HepG2 (cell line): ENCODE results near the gene STEAP1B. TPM values are rescaled to one million over a fixed set of nuclear protein-coding genes. Genes with fewer than 3 reads are reported as not detected.
A peak's percentile ranks its signal among the peaks of the same experiment; 100 is the strongest.

ENCODE experiments used
- CC2D1A ChIP-seq: sonication (generic); formaldehyde crosslinking; IDR thresholded peaks from 2 replicates; pipeline ENCODE4 v1.8.1; 2023; ENCODE audit warnings: mild to moderate bottlenecking, missing genetic modification reagents
- CHD4 ChIP-seq: fragments of 200-600 bp; sonication (generic); IDR thresholded peaks from 2 replicates; pipeline ENCODE4 v1.7.0; 2017; ENCODE audit warnings: mild to moderate bottlenecking, low read length, borderline replicate concordance
- DMAP1 ChIP-seq: IDR thresholded peaks from 2 replicates; pipeline ENCODE4 v1.6.1; 2016
- HOXA3 ChIP-seq: sonication (generic); formaldehyde crosslinking; IDR thresholded peaks from 2 replicates; pipeline ENCODE4 v1.5.0; 2020; ENCODE audit warnings: missing genetic modification reagents
- KLF13 ChIP-seq: sonication (generic); formaldehyde crosslinking; IDR thresholded peaks from 2 replicates; pipeline ENCODE4 v1.4.0; 2020; ENCODE audit warnings: mild to moderate bottlenecking, missing genetic modification reagents
- MAFG ChIP-seq: sonication (generic); formaldehyde crosslinking; IDR thresholded peaks from 2 replicates; pipeline ENCODE4 v1.5.1; 2020; ENCODE audit warnings: mild to moderate bottlenecking, missing genetic modification reagents
- PAF1 ChIP-seq: IDR thresholded peaks from 2 replicates; pipeline ENCODE4 v1.6.1; 2016; ENCODE audit warnings: missing genetic modification reagents, missing compliant biosample characterization
- SALL1 ChIP-seq: sonication (generic); formaldehyde crosslinking; IDR thresholded peaks from 2 replicates; pipeline ENCODE4 v1.8.0; 2022; ENCODE audit warnings: mild to moderate bottlenecking, missing genetic modification reagents
- SP5 ChIP-seq: IDR thresholded peaks from 2 replicates; pipeline ENCODE4 v1.6.1; 2016; ENCODE audit warnings: low read depth, borderline replicate concordance
- STAT6 ChIP-seq: sonication (generic); formaldehyde crosslinking; IDR thresholded peaks from 2 replicates; pipeline ENCODE4 v1.4.0; 2020; ENCODE audit warnings: missing genetic modification reagents, mild to moderate bottlenecking, borderline replicate concordance
- ZBTB49 ChIP-seq: sonication (generic); formaldehyde crosslinking; IDR thresholded peaks from 2 replicates; pipeline ENCODE4 v1.4.0; 2020; ENCODE audit warnings: missing genetic modification reagents, borderline replicate concordance
- ZKSCAN5 ChIP-seq: sonication (generic); formaldehyde crosslinking; IDR thresholded peaks from 2 replicates; pipeline ENCODE4 v1.5.1; 2020; ENCODE audit warnings: mild to moderate bottlenecking, missing genetic modification reagents
- ZKSCAN8 ChIP-seq: IDR thresholded peaks from 2 replicates; pipeline ENCODE4 v1.6.1; 2016; ENCODE audit warnings: borderline replicate concordance, missing genetic modification reagents, missing compliant biosample characterization
- ZNF274 ChIP-seq: sonication (generic); formaldehyde crosslinking; IDR thresholded peaks from 2 replicates; pipeline ENCODE4 v1.5.1; 2020; ENCODE audit warnings: mild to moderate bottlenecking, missing genetic modification reagents
- ZNF335 ChIP-seq: sonication (generic); formaldehyde crosslinking; IDR thresholded peaks from 2 replicates; pipeline ENCODE4 v1.4.0; 2020; ENCODE audit warnings: missing genetic modification reagents
- ZNF432 ChIP-seq: sonication (generic); formaldehyde crosslinking; IDR thresholded peaks from 2 replicates; pipeline ENCODE4 v1.5.0; 2020; ENCODE audit warnings: missing genetic modification reagents, mild to moderate bottlenecking, borderline replicate concordance
- ZNF644 ChIP-seq: IDR thresholded peaks from 2 replicates; pipeline ENCODE4 v1.6.1; 2016; ENCODE audit warnings: low read depth
- ZNF839 ChIP-seq: sonication (generic); formaldehyde crosslinking; IDR thresholded peaks from 2 replicates; pipeline ENCODE4 v1.4.0; 2020; ENCODE audit warnings: missing genetic modification reagents, mild to moderate bottlenecking, borderline replicate concordance
- polyA plus RNA-seq, 8 experiments: library from polyadenylated mRNA; depleted of rRNA in 3 of 8; stranded (reverse) in 7 of 8; unstranded in 1 of 8; fragments of >200 nt; fragmentation: Illumina TruSeq in 4 of 8; extraction: Trizol in 4 of 8; gene quantifications; 2 replicates each; pipeline versions ENCODE4 v1.2.1 to v1.2.3, GENCODE V29; 2011 to 2016; ENCODE audit warnings: low read depth in 4 of 8, missing spikeins in 1 of 8, mixed read lengths in 1 of 8; ENCODE audit not compliant: insufficient read depth in 1 of 8
- total RNA-seq, 5 experiments: library from RNA; depleted of rRNA; stranded (reverse); fragments of >200 nt; fragmentation: Illumina TruSeq; extraction: Trizol; gene quantifications; 2 replicates each; pipeline ENCODE4 v1.2.3, GENCODE V29; 2016; ENCODE audit warnings: low read depth in 1 of 5
- TF ChIP-seq, protein P1 (sequence below): IDR thresholded peaks from 2 replicates; pipeline ENCODE4 v1.4.0; 2020; ENCODE audit warnings: mild to moderate bottlenecking, missing genetic modification reagents
- TF ChIP-seq, protein P2 (sequence below): sonication (generic); formaldehyde crosslinking; IDR thresholded peaks from 2 replicates; pipeline ENCODE4 v1.5.0; 2020; ENCODE audit warnings: missing genetic modification reagents, mild to moderate bottlenecking, borderline replicate concordance

STEAP1B gene
- total and polyA plus RNA-seq, 2 of the 13 experiments (the other 11 are each of a cell fraction or from before 2014, with no cell fraction given), result not detected

DNA sequence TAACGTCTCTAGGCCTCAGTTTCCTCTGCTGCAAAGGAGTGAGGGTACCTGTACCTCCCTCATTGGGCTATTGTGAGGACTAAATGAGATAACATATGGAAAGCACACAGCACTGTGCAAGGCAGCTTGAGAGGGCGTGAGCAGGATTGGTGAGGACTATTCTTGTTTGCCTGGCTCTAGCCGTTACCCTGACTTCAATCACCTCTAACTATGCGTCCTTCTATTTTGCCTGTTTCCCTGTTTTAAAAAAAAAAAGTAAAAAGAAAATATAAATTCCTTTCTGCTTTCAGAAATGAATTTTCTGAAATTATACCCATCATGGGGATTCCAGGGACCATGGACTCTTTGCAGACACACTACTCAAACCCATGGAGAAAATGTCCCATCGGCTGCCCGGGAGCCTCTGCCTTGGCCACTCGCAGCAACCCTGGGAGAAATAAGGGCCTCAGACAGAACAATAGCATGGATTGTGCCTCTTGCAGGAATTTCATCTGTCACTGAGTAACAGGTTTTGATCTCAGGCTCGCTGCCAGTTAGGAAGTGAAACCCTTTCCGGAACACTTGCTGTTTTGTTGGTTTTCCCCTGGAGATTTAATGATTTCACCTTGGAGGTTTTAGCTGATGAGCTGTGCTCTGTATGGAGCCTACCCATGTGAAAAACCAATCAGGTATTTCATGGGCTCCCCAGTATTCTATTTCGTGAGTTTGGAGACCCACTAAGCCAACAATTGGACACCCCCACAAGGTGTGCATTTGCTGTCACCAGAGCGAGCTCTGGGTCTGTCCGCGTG lies 55.6 kb downstream of the STEAP1B start (continued):
- TF ChIP-seq ZKSCAN8 (CRISPR knock-in tag), result peak; percentile 61; the same call in 1 of the 2 replicates
- TF ChIP-seq ZBTB49, result no peak
- peak; percentile 44; the same call in 1 of the 2 replicates for TF ChIP-seq SP5
- TF ChIP-seq SALL1, result peak; percentile 82
- TF ChIP-seq ZKSCAN5 (CRISPR knock-in tag), result no peak
- TF ChIP-seq DMAP1 (CRISPR knock-in tag), result no peak
- TF ChIP-seq, protein P1, sequence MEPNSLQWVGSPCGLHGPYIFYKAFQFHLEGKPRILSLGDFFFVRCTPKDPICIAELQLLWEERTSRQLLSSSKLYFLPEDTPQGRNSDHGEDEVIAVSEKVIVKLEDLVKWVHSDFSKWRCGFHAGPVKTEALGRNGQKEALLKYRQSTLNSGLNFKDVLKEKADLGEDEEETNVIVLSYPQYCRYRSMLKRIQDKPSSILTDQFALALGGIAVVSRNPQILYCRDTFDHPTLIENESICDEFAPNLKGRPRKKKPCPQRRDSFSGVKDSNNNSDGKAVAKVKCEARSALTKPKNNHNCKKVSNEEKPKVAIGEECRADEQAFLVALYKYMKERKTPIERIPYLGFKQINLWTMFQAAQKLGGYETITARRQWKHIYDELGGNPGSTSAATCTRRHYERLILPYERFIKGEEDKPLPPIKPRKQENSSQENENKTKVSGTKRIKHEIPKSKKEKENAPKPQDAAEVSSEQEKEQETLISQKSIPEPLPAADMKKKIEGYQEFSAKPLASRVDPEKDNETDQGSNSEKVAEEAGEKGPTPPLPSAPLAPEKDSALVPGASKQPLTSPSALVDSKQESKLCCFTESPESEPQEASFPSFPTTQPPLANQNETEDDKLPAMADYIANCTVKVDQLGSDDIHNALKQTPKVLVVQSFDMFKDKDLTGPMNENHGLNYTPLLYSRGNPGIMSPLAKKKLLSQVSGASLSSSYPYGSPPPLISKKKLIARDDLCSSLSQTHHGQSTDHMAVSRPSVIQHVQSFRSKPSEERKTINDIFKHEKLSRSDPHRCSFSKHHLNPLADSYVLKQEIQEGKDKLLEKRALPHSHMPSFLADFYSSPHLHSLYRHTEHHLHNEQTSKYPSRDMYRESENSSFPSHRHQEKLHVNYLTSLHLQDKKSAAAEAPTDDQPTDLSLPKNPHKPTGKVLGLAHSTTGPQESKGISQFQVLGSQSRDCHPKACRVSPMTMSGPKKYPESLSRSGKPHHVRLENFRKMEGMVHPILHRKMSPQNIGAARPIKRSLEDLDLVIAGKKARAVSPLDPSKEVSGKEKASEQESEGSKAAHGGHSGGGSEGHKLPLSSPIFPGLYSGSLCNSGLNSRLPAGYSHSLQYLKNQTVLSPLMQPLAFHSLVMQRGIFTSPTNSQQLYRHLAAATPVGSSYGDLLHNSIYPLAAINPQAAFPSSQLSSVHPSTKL (CRISPR knock-in tag), result peak; percentile 87
- no peak for TF ChIP-seq ZNF839 (CRISPR knock-in tag)
- TF ChIP-seq HOXA3, result peak; percentile 42; the same call in 1 of the 2 replicates
- no peak for TF ChIP-seq MAFG (CRISPR knock-in tag)
- TF ChIP-seq ZNF644 (CRISPR knock-in tag), result 0 out of 2 replicates have a peak, but pooled peaks have one; percentile 13
- no peak for TF ChIP-seq KLF13
- TF ChIP-seq, protein P2, sequence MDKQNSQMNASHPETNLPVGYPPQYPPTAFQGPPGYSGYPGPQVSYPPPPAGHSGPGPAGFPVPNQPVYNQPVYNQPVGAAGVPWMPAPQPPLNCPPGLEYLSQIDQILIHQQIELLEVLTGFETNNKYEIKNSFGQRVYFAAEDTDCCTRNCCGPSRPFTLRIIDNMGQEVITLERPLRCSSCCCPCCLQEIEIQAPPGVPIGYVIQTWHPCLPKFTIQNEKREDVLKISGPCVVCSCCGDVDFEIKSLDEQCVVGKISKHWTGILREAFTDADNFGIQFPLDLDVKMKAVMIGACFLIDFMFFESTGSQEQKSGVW, result no peak
- 0 out of 2 replicates have a peak, but pooled peaks have one; percentile 23 for TF ChIP-seq CHD4
- no peak for TF ChIP-seq STAT6 (CRISPR knock-in tag)
- 0 out of 2 replicates have a peak, but pooled peaks have one; percentile 37 for TF ChIP-seq PAF1 (CRISPR knock-in tag)
- TF ChIP-seq CC2D1A (CRISPR knock-in tag), result no peak
- TF ChIP-seq ZNF274, result 0 out of 2 replicates have a peak, but pooled peaks have one; percentile 41
- TF ChIP-seq ZNF432, result no peak
- peak; percentile 79; the same call in 1 of the 2 replicates for TF ChIP-seq ZNF335 (CRISPR knock-in tag)
